Ishikawa (cell line): ENCODE results near the gene TGM2.

Experiments used
- CREB1 ChIP-seq: IDR thresholded peaks from 2 replicates; pipeline ENCODE4 v1.6.1; 2012; ENCODE audit warnings: low read depth
- EGR1 ChIP-seq: IDR thresholded peaks from 2 replicates; pipeline ENCODE4 v1.6.1; 2012
- EP300 ChIP-seq: IDR thresholded peaks from 2 replicates; pipeline ENCODE4 v1.6.1; 2012; ENCODE audit warnings: borderline replicate concordance
- FOXM1 ChIP-seq: IDR thresholded peaks from 2 replicates; pipeline ENCODE4 v1.6.1; 2012; ENCODE audit warnings: low read depth, borderline replicate concordance
- MAX ChIP-seq: IDR thresholded peaks from 2 replicates; pipeline ENCODE4 v1.6.1; 2012
- NFIC ChIP-seq: IDR thresholded peaks from 2 replicates; pipeline ENCODE4 v1.6.1; 2012
- RAD21 ChIP-seq: IDR thresholded peaks from 2 replicates; pipeline ENCODE4 v1.6.1; 2012; ENCODE audit warnings: low read depth
- TAF1 ChIP-seq: IDR thresholded peaks from 2 replicates; pipeline ENCODE4 v1.6.1; 2012; ENCODE audit warnings: low read depth, mild to moderate bottlenecking
- TCF12 ChIP-seq: IDR thresholded peaks from 2 replicates; pipeline ENCODE4 v1.6.1; 2012; ENCODE audit warnings: low read depth
- TEAD4 ChIP-seq: IDR thresholded peaks from 2 replicates; pipeline ENCODE4 v1.6.1; 2012
- YY1 ChIP-seq: IDR thresholded peaks from 2 replicates; pipeline ENCODE4 v1.6.1; 2012; ENCODE audit warnings: low read depth
- ZBTB7A ChIP-seq: IDR thresholded peaks from 2 replicates; pipeline ENCODE4 v1.6.1; 2012; ENCODE audit warnings: low read depth
- TF ChIP-seq, protein P1 (sequence below): IDR thresholded peaks from 2 replicates; pipeline ENCODE4 v1.6.1; 2012; ENCODE audit warnings: low read depth, mild to moderate bottlenecking

DNA sequence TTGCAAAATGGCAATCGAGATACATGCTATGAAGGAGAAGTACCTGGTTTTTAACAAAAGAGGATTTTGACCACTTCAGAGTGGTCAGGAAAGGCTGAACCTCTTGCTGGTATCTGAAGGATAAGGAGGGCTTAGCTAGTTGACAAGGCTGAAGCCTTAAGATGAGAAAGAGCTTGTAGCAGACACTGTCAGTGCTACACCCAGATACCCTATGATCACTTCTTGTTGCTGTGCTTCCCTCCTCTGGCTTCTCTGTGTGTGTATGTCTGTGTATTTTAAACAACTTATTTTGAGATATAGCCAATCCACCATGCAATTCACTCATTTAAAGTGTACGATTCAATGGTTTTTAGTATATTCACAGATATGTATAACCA is 38.9 kb upstream of the TGM2 start:
- TF ChIP-seq RAD21, result no peak
- no peak for TF ChIP-seq FOXM1
- TF ChIP-seq TEAD4, result no peak
- no peak for TF ChIP-seq YY1
- TF ChIP-seq TAF1, result no peak
- TF ChIP-seq NFIC, result no peak
- no peak for TF ChIP-seq EP300
- TF ChIP-seq EGR1, result no peak
- no peak for TF ChIP-seq MAX
- TF ChIP-seq, protein P1, sequence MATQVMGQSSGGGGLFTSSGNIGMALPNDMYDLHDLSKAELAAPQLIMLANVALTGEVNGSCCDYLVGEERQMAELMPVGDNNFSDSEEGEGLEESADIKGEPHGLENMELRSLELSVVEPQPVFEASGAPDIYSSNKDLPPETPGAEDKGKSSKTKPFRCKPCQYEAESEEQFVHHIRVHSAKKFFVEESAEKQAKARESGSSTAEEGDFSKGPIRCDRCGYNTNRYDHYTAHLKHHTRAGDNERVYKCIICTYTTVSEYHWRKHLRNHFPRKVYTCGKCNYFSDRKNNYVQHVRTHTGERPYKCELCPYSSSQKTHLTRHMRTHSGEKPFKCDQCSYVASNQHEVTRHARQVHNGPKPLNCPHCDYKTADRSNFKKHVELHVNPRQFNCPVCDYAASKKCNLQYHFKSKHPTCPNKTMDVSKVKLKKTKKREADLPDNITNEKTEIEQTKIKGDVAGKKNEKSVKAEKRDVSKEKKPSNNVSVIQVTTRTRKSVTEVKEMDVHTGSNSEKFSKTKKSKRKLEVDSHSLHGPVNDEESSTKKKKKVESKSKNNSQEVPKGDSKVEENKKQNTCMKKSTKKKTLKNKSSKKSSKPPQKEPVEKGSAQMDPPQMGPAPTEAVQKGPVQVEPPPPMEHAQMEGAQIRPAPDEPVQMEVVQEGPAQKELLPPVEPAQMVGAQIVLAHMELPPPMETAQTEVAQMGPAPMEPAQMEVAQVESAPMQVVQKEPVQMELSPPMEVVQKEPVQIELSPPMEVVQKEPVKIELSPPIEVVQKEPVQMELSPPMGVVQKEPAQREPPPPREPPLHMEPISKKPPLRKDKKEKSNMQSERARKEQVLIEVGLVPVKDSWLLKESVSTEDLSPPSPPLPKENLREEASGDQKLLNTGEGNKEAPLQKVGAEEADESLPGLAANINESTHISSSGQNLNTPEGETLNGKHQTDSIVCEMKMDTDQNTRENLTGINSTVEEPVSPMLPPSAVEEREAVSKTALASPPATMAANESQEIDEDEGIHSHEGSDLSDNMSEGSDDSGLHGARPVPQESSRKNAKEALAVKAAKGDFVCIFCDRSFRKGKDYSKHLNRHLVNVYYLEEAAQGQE, result no peak
- TF ChIP-seq CREB1, result no peak
- no peak for TF ChIP-seq TCF12
- no peak for TF ChIP-seq ZBTB7A
